IMR-90 (cell line): ENCODE data around the gene MCM5. TPM values are rescaled to one million over a fixed set of nuclear protein-coding genes. Genes with fewer than 3 reads are reported as not detected.

Experiments
- ATAC-seq: fragments of 200-7000 bp; cut with Tn5 transposase; 2 replicates; pipeline ENCODE4 v1.9.1; 2020; ENCODE audit warnings: low read depth, mild to moderate bottlenecking, moderate library complexity
- BruUV-seq: library from RNA; stranded (reverse); fragments of 400-500 nt; replicated peaks from 2 replicates; lab custom pipeline; 2021; lab: Mats Ljungman, UMichigan
- CTCF ChIA-PET: fragments of 300-600 bp; formaldehyde crosslinking; extraction: SDS; loops from one replicate; lab custom pipeline; 2021; ENCODE audit warnings: antibody characterized with exemption; lab: Yijun Ruan, JAX
- POLR2A ChIA-PET: fragments of 300-600 bp; sonication (Branson Sonifier 250); formaldehyde crosslinking; loops from one replicate; lab custom pipeline; 2022; ENCODE audit warnings: antibody characterized with exemption; ENCODE audit not compliant: unreplicated experiment; lab: Charles Lee
- DNase-seq: peaks from one replicate; pipeline ENCODE4 v3.0.0; 2013
- H2AFZ ChIP-seq: replicated peaks from 2 replicates; pipeline ENCODE3; 2013; ENCODE audit warnings: low read length, mild to moderate bottlenecking; ENCODE audit not compliant: poor library complexity
- H2AK5ac ChIP-seq: 2 replicates; pipeline ENCODE4 v1.6.1; 2013; ENCODE audit warnings: low read depth, low read length, inconsistent platforms
- H2AK9ac ChIP-seq: replicated peaks from 2 replicates; pipeline ENCODE3; 2013; ENCODE audit warnings: mild to moderate bottlenecking, low read depth, low read length, moderate library complexity; ENCODE audit not compliant: poor library complexity
- H2BK120ac ChIP-seq: 2 replicates; pipeline ENCODE4 v1.6.1; 2013; ENCODE audit warnings: low read depth, low read length, inconsistent platforms
- H2BK15ac ChIP-seq: 3 replicates; pipeline ENCODE4 v1.6.1; 2013; ENCODE audit warnings: low read depth, low read length, inconsistent platforms
- H2BK20ac ChIP-seq: 2 replicates; pipeline ENCODE4 v1.6.1; 2013; ENCODE audit warnings: low read depth, mild to moderate bottlenecking, inconsistent platforms, low read length, moderate library complexity
- H2BK5ac ChIP-seq: 2 replicates; pipeline ENCODE4 v1.6.1; 2013; ENCODE audit warnings: mild to moderate bottlenecking, low read depth, low read length, inconsistent platforms; ENCODE audit not compliant: poor library complexity, severe bottlenecking
- H3K14ac ChIP-seq: replicated peaks from 2 replicates; pipeline ENCODE4 v1.6.1; 2013; ENCODE audit warnings: low read depth, low read length, inconsistent platforms
- H3K18ac ChIP-seq: 2 replicates; pipeline ENCODE4 v1.6.1; 2013; ENCODE audit warnings: low read depth, low read length, control low read depth
- H3K23ac ChIP-seq: 2 replicates; pipeline ENCODE4 v1.6.1; 2013; ENCODE audit warnings: low read depth, low read length, inconsistent platforms
- H3K27ac ChIP-seq: 2 replicates; pipeline ENCODE4 v1.5.1; 2013; ENCODE audit warnings: mild to moderate bottlenecking, control low read depth, low read length; ENCODE audit not compliant: insufficient read depth
- H3K27me3 ChIP-seq: 2 replicates; pipeline ENCODE4 v1.6.1; 2013; ENCODE audit warnings: low read length; ENCODE audit not compliant: control insufficient read depth, insufficient read depth
- H3K36me3 ChIP-seq: 2 replicates; pipeline ENCODE4 v1.6.1; 2013; ENCODE audit warnings: low read length, mixed read lengths; ENCODE audit not compliant: control insufficient read depth, insufficient read depth
- H3K4ac ChIP-seq: 2 replicates; pipeline ENCODE4 v1.6.1; 2013; ENCODE audit warnings: low read depth, low read length, inconsistent platforms
- H3K4me1 ChIP-seq: 2 replicates; pipeline ENCODE4 v1.6.1; 2013; ENCODE audit warnings: low read length, mixed read lengths; ENCODE audit not compliant: control insufficient read depth, insufficient read depth
- H3K4me2 ChIP-seq: 2 replicates; pipeline ENCODE4 v1.6.1; 2013; ENCODE audit warnings: low read depth, mild to moderate bottlenecking, control low read depth, low read length, moderate library complexity
- H3K4me3 ChIP-seq: 2 replicates; pipeline ENCODE4 v1.5.1; 2013; ENCODE audit warnings: low read depth, mild to moderate bottlenecking, control low read depth, low read length, moderate library complexity; ENCODE audit not compliant: insufficient read depth
- H3K56ac ChIP-seq: 2 replicates; pipeline ENCODE4 v1.6.1; 2013; ENCODE audit warnings: low read length, inconsistent platforms; ENCODE audit not compliant: insufficient read depth; ENCODE audit errors: extremely low read depth
- H3K79me1 ChIP-seq, 2 experiments: 2 replicates each; pipeline ENCODE4 v1.6.1; 2013; ENCODE audit warnings: low read length in 2 of 2, inconsistent platforms in 1 of 2, low read depth in 1 of 2
- H3K9ac ChIP-seq: 2 replicates; pipeline ENCODE4 v1.6.1; 2013; ENCODE audit warnings: low read depth, low read length, control low read depth
- H3K9me1 ChIP-seq: 2 replicates; pipeline ENCODE4 v1.6.1; 2013; ENCODE audit warnings: low read length, inconsistent platforms; ENCODE audit not compliant: insufficient read depth
- H3K9me3 ChIP-seq: 2 replicates; pipeline ENCODE4 v1.6.1; 2013; ENCODE audit warnings: low read length; ENCODE audit not compliant: control insufficient read depth, insufficient read depth
- H4K20me1 ChIP-seq: 2 replicates; pipeline ENCODE4 v1.6.1; 2013; ENCODE audit warnings: low read length, inconsistent platforms; ENCODE audit not compliant: insufficient read depth
- H4K5ac ChIP-seq: 2 replicates; pipeline ENCODE4 v1.6.1; 2013; ENCODE audit warnings: mild to moderate bottlenecking, low read depth, low read length, control low read depth
- H4K8ac ChIP-seq, 2 experiments: 2 replicates each; pipeline ENCODE4 v1.6.1; 2013; ENCODE audit warnings: low read depth in 2 of 2, low read length in 2 of 2, control low read depth in 1 of 2, inconsistent platforms in 1 of 2
- H4K91ac ChIP-seq: 2 replicates; pipeline ENCODE4 v1.6.1; 2013; ENCODE audit warnings: low read depth, low read length, inconsistent platforms; ENCODE audit not compliant: insufficient read depth
- BHLHE40 ChIP-seq: fragments of 150-350 bp; IDR thresholded peaks from 2 replicates; pipeline ENCODE4 v1.6.1; 2016; ENCODE audit warnings: mild to moderate bottlenecking, low read depth, low read length
- CEBPB ChIP-seq: IDR thresholded peaks from 2 replicates; pipeline ENCODE4 v1.6.1; 2012; ENCODE audit warnings: low read depth, low read length, improper control_type of control experiment
- CHD1 ChIP-seq: IDR thresholded peaks from 2 replicates; pipeline ENCODE4 v1.6.1; 2012; ENCODE audit warnings: low read depth, low read length, improper control_type of control experiment
- CTCF ChIP-seq: conservative IDR thresholded peaks from 2 replicates; pipeline ENCODE4 v1.5.1; 2012; ENCODE audit warnings: mild to moderate bottlenecking, low read depth, low read length, improper control_type of control experiment
- ELK1 ChIP-seq: fragments of 150-350 bp; IDR thresholded peaks from 2 replicates; pipeline ENCODE4 v1.6.1; 2016; ENCODE audit warnings: low read depth, mild to moderate bottlenecking, low read length, moderate library complexity, borderline replicate concordance
- FOS ChIP-seq: fragments of 150-350 bp; IDR thresholded peaks from 2 replicates; pipeline ENCODE4 v1.6.1; 2016; ENCODE audit warnings: low read depth, low read length
- MAFK ChIP-seq: IDR thresholded peaks from 2 replicates; pipeline ENCODE4 v1.6.1; 2012; ENCODE audit warnings: low read depth, low read length, improper control_type of control experiment
- RCOR1 ChIP-seq: IDR thresholded peaks from 2 replicates; pipeline ENCODE4 v1.6.1; 2012; ENCODE audit warnings: mild to moderate bottlenecking, low read length, improper control_type of control experiment; ENCODE audit not compliant: insufficient replicate concordance
- RFX5 ChIP-seq: IDR thresholded peaks from 2 replicates; pipeline ENCODE4 v1.8.0; 2012; ENCODE audit warnings: low read depth, mild to moderate bottlenecking, low read length, moderate library complexity
- SMC3 ChIP-seq: fragments of 150-350 bp; IDR thresholded peaks from 2 replicates; pipeline ENCODE4 v1.6.1; 2016; ENCODE audit warnings: low read depth, mild to moderate bottlenecking, antibody characterized with exemption, low read length, moderate library complexity
- WGBS, 2 experiments: methylation state at CpG; one replicate each; pipeline versions ENCODE4 v1.1.5 to v1.1.7; 2013; ENCODE audit warnings: missing lambda C conversion rate in 2 of 2; ENCODE audit not compliant: insufficient read length in 1 of 2; ENCODE audit errors: extremely low coverage in 2 of 2; 5-methylcytosine and 5-hydroxymethylcytosine counted together
- dilution Hi-C: fragments of 300-500 bp; cut with HindIII; formaldehyde crosslinking; loops from one replicate; pipeline ENCODE4 v1.14.3; 2018; ENCODE audit warnings: low sequenced_read_pairs; ENCODE audit not compliant: unreplicated experiment
- in situ Hi-C: fragments of 300-500 bp; cut with MboI; formaldehyde crosslinking; loops from 3 replicates; pipeline ENCODE4 v1.14.3; 2019; ENCODE audit warnings: low sequenced_read_pairs, inconsistent platforms, mixed read lengths
- intact Hi-C: fragments of 100-400 bp; cut with micrococcal nuclease; formaldehyde crosslinking; loops from 2 replicates; pipeline ENCODE4 v1.10.0; 2022
- polyA plus RNA-seq, 3 experiments: library from polyadenylated mRNA; depleted of rRNA; stranded (reverse); fragments of >200 nt; gene quantifications; 2 replicates each; pipeline ENCODE4 v1.2.3, GENCODE V29; 2012; ENCODE audit warnings: low replicate concordance in 1 of 3
- total RNA-seq: library from RNA; depleted of rRNA; stranded (reverse); fragments of >200 nt; gene quantifications from 2 replicates; pipeline ENCODE4 v1.2.3, GENCODE V29; 2012

The MCM5 gene
- total and polyA plus RNA-seq, 2 of the 4 experiments (the other 2 are of a cell fraction) = 43.0 to 58.6 TPM

GRCh38 chr22:35464399-35464798, 64.5 kb downstream of the MCM5 start:
- POLR2A ChIA-PET = no interaction called here

More at GRCh38 chr22:35464399-35464798, 64.5 kb downstream of the MCM5 start:
- no peak overlapping the region for H4K91ac ChIP-seq
- no peaks in the 10 kb centered on the region for H3K36me3 ChIP-seq
- no peak overlapping the region for H2AK5ac ChIP-seq
- H3K4me3 ChIP-seq = no peak overlapping the region
- intact Hi-C loops = no loop called here
- no peak overlapping the region for H3K27ac ChIP-seq
- no peak overlapping the region for H4K5ac ChIP-seq
- no peaks in the 10 kb centered on the region; the same call in 1 of the 2 replicates for H3K9me1 ChIP-seq
- no peaks in the 10 kb centered on the region for H4K20me1 ChIP-seq
- H2AFZ ChIP-seq = no peak overlapping the region
- peaks cover 7% of the 10 kb centered on the region for H3K4me1 ChIP-seq
- no peak overlapping the region for H3K4me2 ChIP-seq
- H2BK5ac ChIP-seq = no peak overlapping the region
- H4K8ac ChIP-seq = no peak overlapping the region
- WGBS, 2 experiments = no CpG with 5 or more reads among the region's 3 CpGs
- in situ Hi-C loops = no loop called here
- H2BK15ac ChIP-seq = no peak overlapping the region
- CTCF ChIA-PET = no interaction called here
- no peak overlapping the region for H3K18ac ChIP-seq
- H2BK20ac ChIP-seq = no peak overlapping the region
- no peaks in the 10 kb centered on the region for H3K27me3 ChIP-seq
- H3K9ac ChIP-seq = no peak overlapping the region
- ATAC-seq = no peak
- BruUV-seq = no TSS peak
- no peak overlapping the region for H3K56ac ChIP-seq
- no peaks in the 10 kb centered on the region for H3K79me1 ChIP-seq
- dilution Hi-C loops = no loop called here
- H3K23ac ChIP-seq = no peak overlapping the region
- no peak overlapping the region for H3K14ac ChIP-seq
- H3K9me3 ChIP-seq = no peaks in the 10 kb centered on the region
- DNase-seq = no peak
- H2AK9ac ChIP-seq = no peak overlapping the region
- no peak overlapping the region for H3K4ac ChIP-seq
- TF ChIP-seq SMC3 (no peak), CTCF (no peak), CHD1 (no peak), RFX5 (no peak), RCOR1 (no peak), MAFK (no peak), CEBPB (no peak), FOS (no peak), ELK1 (no peak), BHLHE40 (no peak)
- H2BK120ac ChIP-seq = no peak overlapping the region
